Measurements from ENCODE around the gene ALKBH4. TPM values are rescaled to one million over a fixed set of nuclear protein-coding genes. Genes with fewer than 3 reads are reported as not detected.
"Not testable (repeated sequence)": the region's sequence is repeated elsewhere in the genome, so short reads cannot be mapped to it uniquely, and the experiment has no call there.

Gene ALKBH4
- total RNA-seq, 4 donors from 2014 or later, result 17.9 to 41.1 (median 26.7) TPM

DNA sequence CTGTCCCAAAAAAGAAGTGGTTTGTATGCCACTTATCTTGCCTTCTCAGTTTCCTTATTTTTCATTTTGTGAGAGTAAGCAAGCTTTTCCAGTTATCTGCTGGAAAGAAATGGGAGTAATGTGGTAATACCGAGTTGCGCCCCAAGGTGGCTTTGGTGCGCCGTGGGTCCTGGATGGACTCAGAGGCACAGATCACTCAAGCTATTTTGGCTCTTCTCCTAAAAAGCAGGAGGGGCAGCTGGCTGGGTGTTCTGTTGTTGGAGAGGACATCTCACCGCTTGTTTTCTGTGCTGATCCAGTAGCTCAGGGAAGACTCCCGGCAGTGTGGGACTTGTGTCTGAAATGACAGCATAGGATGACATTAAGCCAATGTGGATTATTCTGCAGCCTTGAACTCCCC is 52.1 kb downstream of the ALKBH4 start:
- Histone ChIP-seq H3K27ac (no peak overlapping the region), H3K9me3 (no peaks in the 10 kb centered on the region), H3K4me3 (no peak overlapping the region), H3K4me1 (no peaks in the 10 kb centered on the region), H3K27me3 (no peaks in the 10 kb centered on the region), H3K36me3 (peaks cover 89% of the 10 kb centered on the region)
- WGBS, result 43% methylated on average over 6 of the region's 6 CpGs
- DNase-seq (ENCODE audit: low spot score in 2 of 2), result no peak
- TF ChIP-seq POLR2A (IDR thresholded peaks at IDR 0.05) (no peak), EP300 (IDR thresholded peaks at IDR 0.05) (no peak), POLR2AphosphoS5 (IDR thresholded peaks at IDR 0.05) (no peak)
- TF ChIP-seq, protein P1, sequence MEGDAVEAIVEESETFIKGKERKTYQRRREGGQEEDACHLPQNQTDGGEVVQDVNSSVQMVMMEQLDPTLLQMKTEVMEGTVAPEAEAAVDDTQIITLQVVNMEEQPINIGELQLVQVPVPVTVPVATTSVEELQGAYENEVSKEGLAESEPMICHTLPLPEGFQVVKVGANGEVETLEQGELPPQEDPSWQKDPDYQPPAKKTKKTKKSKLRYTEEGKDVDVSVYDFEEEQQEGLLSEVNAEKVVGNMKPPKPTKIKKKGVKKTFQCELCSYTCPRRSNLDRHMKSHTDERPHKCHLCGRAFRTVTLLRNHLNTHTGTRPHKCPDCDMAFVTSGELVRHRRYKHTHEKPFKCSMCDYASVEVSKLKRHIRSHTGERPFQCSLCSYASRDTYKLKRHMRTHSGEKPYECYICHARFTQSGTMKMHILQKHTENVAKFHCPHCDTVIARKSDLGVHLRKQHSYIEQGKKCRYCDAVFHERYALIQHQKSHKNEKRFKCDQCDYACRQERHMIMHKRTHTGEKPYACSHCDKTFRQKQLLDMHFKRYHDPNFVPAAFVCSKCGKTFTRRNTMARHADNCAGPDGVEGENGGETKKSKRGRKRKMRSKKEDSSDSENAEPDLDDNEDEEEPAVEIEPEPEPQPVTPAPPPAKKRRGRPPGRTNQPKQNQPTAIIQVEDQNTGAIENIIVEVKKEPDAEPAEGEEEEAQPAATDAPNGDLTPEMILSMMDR (IDR thresholded peaks at IDR 0.05), result no peak

DNA sequence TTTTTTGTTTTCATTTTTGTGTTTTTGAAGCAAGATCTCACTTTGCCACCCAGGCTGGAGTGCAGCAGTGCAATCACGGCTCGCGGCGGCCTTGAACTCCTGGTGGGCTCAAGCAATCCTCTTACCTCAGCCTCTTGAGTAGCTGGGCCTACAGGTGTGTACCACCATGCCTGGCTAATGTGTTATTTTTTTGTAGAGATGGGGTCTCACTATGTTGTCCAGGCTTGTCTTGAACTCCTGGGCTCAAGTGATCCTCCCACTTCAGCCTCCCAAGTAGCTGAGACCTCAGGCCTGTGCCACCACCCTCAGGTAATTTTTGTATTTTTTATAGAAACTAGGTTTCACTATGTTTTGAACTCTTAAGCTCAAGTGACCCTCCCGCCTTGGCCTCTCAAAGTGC is 53.7 kb downstream of the ALKBH4 start:
- no peaks in the 10 kb centered on the region for H3K9me3 ChIP-seq
- H3K27me3 ChIP-seq, result no peaks in the 10 kb centered on the region
- H3K4me3 ChIP-seq, result no peak overlapping the region
- no peak overlapping the region for H3K27ac ChIP-seq
- H3K36me3 ChIP-seq, result peaks cover 83% of the 10 kb centered on the region
- 98% methylated on average over 5 of the region's 5 CpGs for WGBS
- TF ChIP-seq, protein P1 (IDR thresholded peaks at IDR 0.05), result no peak
- no peak for TF ChIP-seq EP300 (IDR thresholded peaks at IDR 0.05)
- no peak for TF ChIP-seq POLR2A (IDR thresholded peaks at IDR 0.05)
- TF ChIP-seq POLR2AphosphoS5 (IDR thresholded peaks at IDR 0.05), result no peak
- H3K4me1 ChIP-seq, result no peaks in the 10 kb centered on the region
- DNase-seq (ENCODE audit: low spot score in 2 of 2), result no peak

DNA sequence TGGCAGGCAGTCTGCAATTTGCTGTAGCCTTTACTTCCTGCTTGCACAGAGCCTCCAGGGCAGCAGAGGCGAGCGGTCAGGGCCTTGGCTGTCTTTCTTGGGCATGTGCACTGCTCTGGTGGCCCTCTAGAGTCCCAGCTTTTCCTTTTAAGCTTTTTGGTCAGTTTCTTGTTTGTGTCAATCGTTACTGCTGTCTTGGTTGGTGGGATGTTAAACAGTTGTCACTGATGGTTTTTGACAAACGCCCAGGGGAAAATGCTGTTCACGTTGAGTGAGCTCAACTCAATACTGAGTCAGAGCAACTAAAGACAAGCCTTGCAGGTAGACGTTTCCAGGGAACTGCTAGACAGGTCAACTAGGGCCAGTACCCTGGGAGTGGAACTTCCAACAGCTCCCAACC is 54.5 kb downstream of the ALKBH4 start:
- no peak for DNase-seq (ENCODE audit: low spot score in 2 of 2)
- H3K4me1 ChIP-seq, result no peaks in the 10 kb centered on the region
- H3K36me3 ChIP-seq, result peaks cover 85% of the 10 kb centered on the region
- no peaks in the 10 kb centered on the region for H3K27me3 ChIP-seq
- TF ChIP-seq POLR2AphosphoS5 (IDR thresholded peaks at IDR 0.05) (no peak), EP300 (IDR thresholded peaks at IDR 0.05) (no peak), POLR2A (IDR thresholded peaks at IDR 0.05) (no peak)
- TF ChIP-seq, protein P1 (IDR thresholded peaks at IDR 0.05), result no peak
- no peaks in the 10 kb centered on the region for H3K9me3 ChIP-seq
- WGBS, result 71% methylated on average over 6 of the region's 6 CpGs
- no peak overlapping the region for H3K27ac ChIP-seq
- H3K4me3 ChIP-seq, result no peak overlapping the region

DNA sequence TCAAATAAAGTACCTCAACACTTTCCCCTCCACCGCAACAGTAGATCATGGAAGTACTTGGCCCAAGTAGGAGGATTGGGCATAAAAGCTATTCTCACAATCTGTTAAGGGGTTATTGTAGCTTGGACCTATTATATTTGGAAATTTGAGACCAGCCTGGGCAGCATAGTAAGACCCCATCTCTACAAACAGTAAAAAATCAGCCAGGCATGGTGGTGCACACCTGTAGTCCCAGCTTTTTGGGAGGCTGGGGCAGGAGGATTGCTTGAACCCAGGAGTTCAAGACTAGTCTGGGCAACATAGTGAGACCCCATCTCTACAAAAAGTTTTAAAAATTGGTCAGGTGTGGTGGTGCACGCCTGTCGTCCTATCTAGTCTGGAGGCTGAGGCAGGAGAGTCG is 55.3 kb downstream of the ALKBH4 start:
- WGBS, result 97% methylated on average over 4 of the region's 4 CpGs
- Histone ChIP-seq H3K27me3 (no peaks in the 10 kb centered on the region), H3K27ac (no peak overlapping the region), H3K4me1 (no peaks in the 10 kb centered on the region), H3K36me3 (peaks cover 85% of the 10 kb centered on the region), H3K4me3 (no peak overlapping the region), H3K9me3 (no peaks in the 10 kb centered on the region)
- TF ChIP-seq POLR2A (IDR thresholded peaks at IDR 0.05) (no peak), EP300 (IDR thresholded peaks at IDR 0.05) (no peak), POLR2AphosphoS5 (IDR thresholded peaks at IDR 0.05) (no peak)
- TF ChIP-seq, protein P1 (IDR thresholded peaks at IDR 0.05), result no peak
- DNase-seq (ENCODE audit: low spot score in 2 of 2), result no peak

DNA sequence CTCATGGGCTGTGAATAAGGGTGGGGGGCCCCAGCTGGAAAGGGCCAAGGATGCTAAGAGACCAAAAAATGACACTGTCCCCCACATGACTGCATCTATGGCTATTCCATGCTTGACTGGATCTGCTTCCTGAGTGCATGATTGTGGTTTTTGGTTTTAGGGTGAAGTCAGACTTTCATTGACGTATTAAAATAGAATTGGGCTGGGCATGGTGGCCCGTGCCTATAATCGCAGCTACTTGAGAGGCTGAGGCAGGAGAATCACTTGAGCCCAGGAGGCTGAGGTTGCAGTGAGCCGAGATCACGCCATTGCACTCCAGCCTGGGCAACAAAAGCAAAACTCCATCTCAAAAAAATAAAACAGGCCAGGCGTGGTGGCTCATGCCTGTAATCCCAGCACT is 56.1 kb downstream of the ALKBH4 start:
- not testable (repeated sequence) for H3K9me3 ChIP-seq; DNase-seq (ENCODE audit: low spot score in 2 of 2); H3K4me3 ChIP-seq; H3K27ac ChIP-seq; H3K4me1 ChIP-seq; H3K27me3 ChIP-seq
- WGBS, result 99% methylated on average over 6 of the region's 6 CpGs
- peaks cover 85% of the 10 kb centered on the region for H3K36me3 ChIP-seq

DNA sequence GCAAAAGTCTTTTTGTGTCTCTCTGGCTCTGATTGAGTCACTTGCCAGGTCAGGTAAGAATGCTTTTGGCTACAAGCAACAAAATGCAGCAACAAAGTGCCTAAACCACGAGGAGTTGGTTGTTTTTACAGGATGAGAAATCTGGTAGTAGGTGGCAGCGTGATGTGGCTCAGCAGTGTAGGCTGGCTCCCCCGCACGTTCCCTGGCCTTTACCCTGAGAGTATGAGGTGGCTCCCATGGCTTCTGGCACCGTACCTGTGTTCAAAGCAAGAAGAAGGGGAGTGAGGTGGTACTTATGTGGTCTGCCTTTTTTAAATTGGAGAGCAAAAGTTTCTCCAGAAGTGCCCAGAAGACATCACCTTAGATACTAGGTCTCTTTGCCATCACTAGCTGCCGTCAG is 56.8 kb downstream of the ALKBH4 start:
- WGBS, result 93% methylated on average over 6 of the region's 6 CpGs

More for the DNA sequence above, 56.8 kb downstream of the ALKBH4 start:
- H3K4me3 ChIP-seq, result no peak overlapping the region
- H3K9me3 ChIP-seq, result no peaks in the 10 kb centered on the region
- TF ChIP-seq EP300 (IDR thresholded peaks at IDR 0.05) (no peak), POLR2AphosphoS5 (IDR thresholded peaks at IDR 0.05) (no peak)
- H3K36me3 ChIP-seq, result peaks cover 86% of the 10 kb centered on the region
- no peak for DNase-seq (ENCODE audit: low spot score in 2 of 2)
- no peaks in the 10 kb centered on the region for H3K4me1 ChIP-seq
- no peak overlapping the region for H3K27ac ChIP-seq
- no peaks in the 10 kb centered on the region for H3K27me3 ChIP-seq

Other genes with a start within 250 kb of the ALKBH4 start
- 1 to 10 TPM; 5.1 to 6.5 (median 5.6) TPM for gene SH2B2, start 178.0 kb downstream of the ALKBH4 start, total RNA-seq
- not detected for gene SPDYE6, start 108.4 kb downstream of the ALKBH4 start, total RNA-seq
- gene PRKRIP1, start 68.5 kb downstream of the ALKBH4 start, total RNA-seq, result 10 to 100 TPM; 21.5 to 54.7 (median 23.3) TPM
- gene ORAI2, start 31.3 kb downstream of the ALKBH4 start, total RNA-seq, result 1 to 10 TPM; 4.3 to 7.0 (median 5.0) TPM
- gene LRWD1, start 121 bp upstream of the ALKBH4 start, total RNA-seq, result 10 to 100 TPM in 3 of 4 donors, 1 to 10 TPM in 1; 9.8 to 19.2 (median 16.4) TPM
- gene POLR2J, start 14.1 kb upstream of the ALKBH4 start, total RNA-seq, result 10 to 100 TPM in 3 of 4 donors, 1 to 10 TPM in 1; 9.5 to 29.0 (median 19.3) TPM
- 10 to 100 TPM; 26.5 to 30.7 (median 28.4) TPM for gene RASA4B, start 52.9 kb upstream of the ALKBH4 start, total RNA-seq
- 10 to 100 TPM in 2 of 4 donors, 1 to 10 TPM in 2; 7.8 to 24.4 (median 11.5) TPM for gene UPK3BL2, start 78.8 kb upstream of the ALKBH4 start, total RNA-seq
- gene SPDYE2, start 86.4 kb upstream of the ALKBH4 start, total RNA-seq, result under 1 TPM in 1 of 4 donors, not detected in 3; 0.64 TPM
- gene POLR2J3, start 107.7 kb upstream of the ALKBH4 start, total RNA-seq, result 10 to 100 TPM; 11.3 to 28.5 (median 27.3) TPM
- 10 to 100 TPM; 16.4 to 33.9 (median 23.6) TPM for gene RASA4, start 151.9 kb upstream of the ALKBH4 start, total RNA-seq
- 10 to 100 TPM; 24.2 to 57.0 (median 48.1) TPM for gene UPK3BL1, start 177.9 kb upstream of the ALKBH4 start, total RNA-seq
- not detected for gene SPDYE2B, start 185.5 kb upstream of the ALKBH4 start, total RNA-seq
- 1 to 10 TPM; 1.0 to 5.1 (median 3.1) TPM for gene POLR2J2, start 206.8 kb upstream of the ALKBH4 start, total RNA-seq

All from suprapubic skin (tissue), 4 donors.